CD4-positive, alpha-beta T cell treated with Interleukin-21 for 1 hour (primary cell): ENCODE data around the gene RAPSN.

ENCODE experiments used
- DNase-seq: peaks from one replicate; pipeline ENCODE4 v3.0.0-alpha.2; 2020

Gene RAPSN

DNA sequence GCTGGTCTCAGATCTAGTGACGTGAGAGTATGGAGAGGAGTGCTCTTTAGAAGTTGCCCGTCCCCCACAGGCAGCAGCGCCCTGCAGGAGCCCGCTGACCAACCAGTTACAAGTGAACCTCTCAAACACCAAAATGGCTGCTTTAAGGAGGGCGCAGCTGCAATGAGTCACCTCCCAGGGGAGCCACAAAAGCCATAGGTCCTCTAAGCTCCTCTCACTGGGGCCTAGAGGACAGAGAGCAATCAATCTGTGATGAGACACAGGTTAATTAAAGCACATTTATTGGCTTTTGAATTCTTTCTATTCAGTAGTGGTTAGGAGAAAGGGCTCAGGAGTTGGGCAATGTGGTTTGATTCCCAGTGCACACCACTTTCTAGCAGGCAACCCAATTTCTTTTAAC, 15.5 kb upstream of the RAPSN start:
- DNase-seq: no peak

DNA sequence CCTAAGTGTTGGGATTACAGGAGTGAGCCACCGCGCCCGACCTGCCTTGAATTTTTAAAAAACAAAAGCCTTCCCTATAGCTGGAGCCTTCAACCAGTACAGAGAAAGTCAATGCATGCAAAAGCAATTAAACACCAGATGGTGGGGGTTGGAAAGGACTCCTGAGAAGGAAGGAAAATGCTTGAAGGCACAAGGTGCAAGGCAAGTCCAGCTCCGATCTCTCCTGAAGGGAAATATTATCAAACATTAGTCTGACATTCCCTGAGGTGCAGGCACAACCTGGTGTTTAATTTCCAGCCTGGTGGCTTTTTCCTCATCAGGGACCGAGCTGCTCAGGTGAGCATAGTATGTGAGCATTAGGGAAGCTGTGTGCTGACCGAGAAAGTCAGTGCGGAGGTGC, 12.9 kb upstream of the RAPSN start:
- DNase-seq: no peak

DNA sequence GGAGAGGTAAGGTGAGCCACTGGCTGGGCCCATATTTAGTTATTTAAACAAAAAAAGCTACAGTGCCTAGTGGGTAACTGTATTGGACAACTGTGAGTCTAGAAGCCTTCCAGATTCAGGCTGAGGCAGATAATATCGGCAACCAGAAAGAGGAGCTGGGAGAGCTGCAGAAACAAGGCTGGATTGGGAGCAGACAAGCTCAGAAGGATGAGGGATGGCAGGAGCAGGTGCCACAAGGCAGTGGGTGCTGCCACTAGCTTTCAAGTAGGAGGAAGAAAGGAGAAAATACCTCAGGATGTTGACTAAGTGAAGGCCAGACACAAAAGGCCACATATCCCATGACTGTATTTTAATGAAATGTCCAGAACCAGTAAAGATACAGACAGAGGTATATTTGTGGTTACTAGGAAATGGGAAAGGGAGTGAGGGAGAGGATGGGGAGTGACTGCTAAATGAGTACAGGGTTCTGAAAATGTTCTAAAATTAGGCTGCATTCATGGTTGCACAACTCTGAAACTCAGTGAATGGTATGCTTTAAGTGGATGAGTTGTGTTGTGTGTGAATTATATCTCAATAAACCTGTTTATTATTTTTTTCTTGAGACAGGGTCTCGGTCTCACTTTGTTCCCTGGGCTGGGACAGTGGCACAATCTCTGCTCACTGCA, 11.8 kb upstream of the RAPSN start:
- no peak for DNase-seq

DNA sequence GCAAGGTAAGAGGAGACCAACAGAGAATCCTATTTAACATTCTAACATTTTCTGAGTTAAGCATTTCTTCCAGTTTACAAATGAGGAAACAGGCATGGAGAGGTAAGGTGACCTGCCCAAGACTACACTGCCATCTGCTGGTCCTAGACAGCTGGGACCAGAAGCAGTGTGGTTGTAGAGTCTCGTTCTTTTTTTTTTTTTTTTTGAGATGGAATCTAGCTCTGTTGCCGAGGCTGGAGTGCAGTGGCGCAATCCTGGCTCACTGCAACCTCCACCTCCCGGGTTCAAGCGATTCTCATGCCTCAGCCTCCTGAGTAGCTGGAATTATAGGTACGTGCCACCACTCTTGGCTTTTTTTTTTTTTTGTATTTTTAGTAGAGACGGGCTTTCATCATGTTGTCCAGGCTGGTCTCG, 5.3 kb upstream of the RAPSN start:
- peak; percentile 78 for DNase-seq

DNA sequence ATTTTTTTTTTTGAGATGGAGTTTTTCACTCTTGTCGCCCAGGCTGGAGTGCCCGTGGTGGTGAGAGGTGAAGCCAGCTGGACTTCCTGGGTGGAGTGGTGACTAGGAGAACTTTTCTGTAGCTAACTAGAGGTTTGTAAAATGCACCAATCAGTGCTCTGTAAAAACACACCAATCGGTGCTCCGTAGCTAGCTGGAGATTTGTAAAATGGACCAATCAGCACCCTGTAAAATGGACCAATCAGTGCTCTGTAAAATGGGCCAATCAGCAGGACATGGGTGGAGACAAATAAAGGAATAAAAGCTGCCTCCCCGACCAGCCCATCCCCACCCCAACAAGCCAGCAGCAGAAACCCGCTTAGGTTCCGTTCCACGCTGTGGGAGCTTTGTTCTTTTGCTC, 4.4 kb upstream of the RAPSN start:
- peak; percentile 9 for DNase-seq

DNA sequence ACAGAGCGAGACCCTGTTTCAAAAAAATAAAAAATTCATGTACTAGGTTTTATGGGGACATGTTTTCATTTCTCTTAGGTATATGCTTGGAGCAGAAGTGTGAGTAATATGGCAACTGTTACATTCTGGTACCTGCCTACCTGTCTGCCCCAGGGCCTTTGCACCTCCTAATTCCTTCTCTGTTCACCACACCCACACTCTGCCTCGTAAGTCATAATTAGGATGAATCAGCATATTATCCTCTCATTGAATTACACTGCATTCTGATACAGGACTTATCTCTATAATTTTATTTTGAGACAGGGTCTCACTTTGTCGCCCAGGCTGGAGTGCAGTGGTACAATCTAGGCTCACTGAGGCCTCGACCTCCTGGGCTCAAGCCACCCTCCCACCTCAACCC, 3.1 kb upstream of the RAPSN start:
- no peak for DNase-seq

DNA sequence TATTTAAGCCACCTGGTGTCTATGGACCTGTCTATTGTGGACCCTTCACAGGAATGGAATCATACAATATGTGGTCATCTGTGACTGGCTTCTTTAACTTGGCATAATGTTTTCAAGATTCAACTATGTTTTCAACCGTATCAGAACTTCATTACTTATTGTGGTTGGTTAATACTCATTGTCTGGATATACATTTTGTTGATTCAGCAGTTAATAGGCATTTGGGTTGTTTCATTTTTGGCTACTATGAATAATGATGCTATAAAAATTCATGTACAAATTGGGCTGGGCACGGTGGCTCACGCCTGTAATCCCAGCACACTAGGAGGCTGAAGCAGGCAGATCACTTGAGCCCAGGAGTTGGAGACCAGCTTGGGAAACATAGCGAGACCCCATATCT, 2.5 kb upstream of the RAPSN start:
- no peak for DNase-seq

DNA sequence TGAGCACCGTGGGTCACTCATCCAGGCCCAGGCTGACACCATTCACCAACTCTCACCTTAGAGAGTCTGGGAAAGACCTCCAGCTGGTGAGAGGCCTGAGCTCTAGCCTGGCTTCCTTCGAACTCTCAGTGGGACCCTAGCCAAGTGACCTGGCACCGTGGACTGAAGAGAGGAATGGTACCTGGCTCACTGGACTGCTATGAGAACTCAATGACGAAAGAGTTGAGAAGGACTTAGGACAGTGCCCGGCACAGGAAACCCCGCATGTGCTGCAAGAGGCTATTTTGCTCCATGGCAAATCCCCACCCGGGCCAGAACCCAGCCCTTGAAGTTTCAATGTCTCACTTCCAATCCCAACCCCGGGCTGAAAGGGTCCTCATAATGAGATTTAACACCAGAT, 605 bp upstream of the RAPSN start:
- DNase-seq: no peak

DNA sequence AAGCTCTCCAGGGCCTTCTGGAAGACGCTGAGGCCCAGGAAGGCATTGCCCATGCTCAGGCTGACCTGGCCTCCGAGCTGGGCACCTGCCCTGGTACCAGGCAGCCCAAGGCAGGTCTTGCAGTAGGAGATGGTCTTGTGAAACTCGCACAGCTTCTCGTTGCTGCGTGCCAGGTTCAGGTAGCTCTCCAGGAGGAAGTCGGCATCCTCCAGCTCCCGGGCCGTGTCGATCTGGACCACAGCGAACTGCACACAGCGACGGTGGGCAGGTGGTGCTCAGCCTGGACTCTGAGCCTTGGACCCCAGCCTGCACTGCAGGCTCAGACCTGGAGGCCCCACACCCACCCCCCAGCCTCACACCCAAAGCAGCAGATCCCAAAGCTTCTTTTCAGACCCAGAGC, 1.0 kb downstream of the RAPSN start:
- no peak for DNase-seq

DNA sequence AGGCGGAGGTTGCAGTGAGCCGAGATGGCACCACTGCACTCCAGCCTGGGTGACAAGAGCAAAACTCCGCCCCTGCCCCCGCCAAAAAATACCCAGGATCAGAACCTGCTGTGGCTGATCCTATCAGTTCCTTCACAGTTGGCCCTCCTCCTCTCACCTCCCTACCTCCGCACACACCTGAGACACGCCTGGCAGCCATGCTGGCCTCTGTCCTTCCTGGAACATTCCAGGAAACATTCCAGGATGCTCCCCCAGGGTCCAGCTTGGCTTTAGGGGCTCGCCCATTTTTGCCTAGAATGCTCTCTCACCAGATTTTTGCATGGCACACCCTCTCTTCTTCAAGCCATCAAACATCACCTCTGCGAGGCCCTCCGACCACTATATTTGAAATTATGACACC, 2.1 kb downstream of the RAPSN start:
- DNase-seq: no peak

DNA sequence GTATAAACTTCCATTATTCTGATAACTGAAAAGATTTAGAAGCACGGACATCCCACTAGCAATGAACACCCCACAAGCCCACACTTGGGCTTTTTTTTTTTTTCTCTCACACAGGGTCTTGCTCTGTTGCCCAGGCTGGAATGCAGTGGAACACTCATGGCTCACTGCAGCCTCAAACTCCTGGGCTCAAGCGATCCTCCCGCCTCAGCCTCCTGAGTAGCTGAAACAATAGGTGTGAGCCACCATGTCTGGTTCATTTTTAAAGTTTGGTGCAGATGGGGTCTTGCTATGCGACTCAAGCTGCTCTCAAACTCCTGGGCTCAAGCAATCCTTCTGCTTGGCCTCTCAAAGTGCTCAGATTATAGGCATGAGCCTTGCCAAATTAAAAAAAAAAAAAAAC, 3.1 kb downstream of the RAPSN start:
- no peak for DNase-seq

DNA sequence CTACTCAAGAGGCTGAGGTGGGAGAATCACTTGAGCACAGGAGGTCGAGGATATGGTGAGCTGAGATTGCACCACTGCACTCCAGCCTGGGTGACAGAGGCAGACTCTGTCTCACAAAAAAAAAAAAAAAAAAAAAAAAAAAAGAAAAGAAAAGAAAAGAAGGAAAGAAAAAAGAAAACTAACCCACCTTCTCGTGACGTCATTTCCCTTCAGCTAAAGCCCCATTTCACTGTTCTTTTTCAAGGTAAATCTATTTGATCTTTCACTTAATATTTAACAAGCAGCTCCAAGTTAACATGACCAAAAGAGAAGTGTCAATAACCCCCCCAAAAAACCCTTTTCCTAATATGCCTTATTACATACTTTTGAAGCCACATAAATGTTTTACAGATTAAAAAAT, 5.1 kb downstream of the RAPSN start:
- DNase-seq: no peak

DNA sequence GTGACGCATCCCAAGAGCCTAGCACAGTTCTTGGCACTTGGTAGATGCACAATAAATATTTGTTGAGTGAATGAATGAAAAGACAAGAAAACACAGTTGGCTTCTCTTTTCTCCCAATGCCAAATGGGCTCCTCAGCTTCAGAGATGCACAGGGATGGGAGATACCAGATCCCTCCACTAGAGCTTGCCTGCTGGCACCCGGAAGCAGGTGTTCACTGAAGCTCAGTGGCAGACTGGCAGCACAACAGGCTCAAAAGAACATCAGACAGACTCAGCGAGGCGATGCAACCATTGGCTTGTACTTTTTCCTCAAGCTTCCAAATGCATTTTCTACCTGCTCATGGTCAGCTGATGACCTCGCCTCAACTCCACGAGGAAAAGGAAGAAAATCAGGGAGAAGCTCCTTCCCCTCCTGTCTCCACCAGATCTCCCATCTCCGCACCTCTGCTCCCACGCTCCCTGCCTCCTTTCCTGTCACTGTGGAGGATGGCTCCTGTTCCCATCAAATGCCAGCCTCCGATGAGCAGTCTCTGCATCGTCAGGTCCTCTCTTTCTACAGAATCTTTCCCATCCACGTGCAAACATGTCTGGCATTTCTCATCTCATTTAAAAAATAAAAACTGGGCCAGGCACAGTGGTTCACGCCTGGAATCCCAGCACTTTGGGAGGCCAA, 5.8 kb downstream of the RAPSN start:
- DNase-seq: no peak

DNA sequence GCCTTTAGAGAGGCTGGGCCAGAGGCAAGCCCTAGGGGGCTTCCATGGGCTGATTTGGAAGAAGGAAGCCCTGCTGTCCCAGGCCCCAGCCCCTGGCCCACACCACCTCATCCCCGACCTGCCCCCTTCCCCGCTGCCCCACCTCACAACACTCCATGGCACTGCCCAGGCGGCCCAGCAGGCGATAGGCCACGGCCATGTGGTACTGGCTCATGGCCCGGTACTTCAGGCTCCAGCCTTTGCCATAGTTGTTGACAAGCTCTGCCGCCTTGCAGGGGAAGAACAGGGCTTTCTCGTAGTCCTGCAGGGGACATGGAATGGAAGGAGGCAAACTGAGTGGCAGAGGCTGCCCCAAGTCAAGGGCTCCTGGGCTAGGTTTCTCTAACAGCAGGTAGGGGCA, 6.4 kb downstream of the RAPSN start:
- no peak for DNase-seq

DNA sequence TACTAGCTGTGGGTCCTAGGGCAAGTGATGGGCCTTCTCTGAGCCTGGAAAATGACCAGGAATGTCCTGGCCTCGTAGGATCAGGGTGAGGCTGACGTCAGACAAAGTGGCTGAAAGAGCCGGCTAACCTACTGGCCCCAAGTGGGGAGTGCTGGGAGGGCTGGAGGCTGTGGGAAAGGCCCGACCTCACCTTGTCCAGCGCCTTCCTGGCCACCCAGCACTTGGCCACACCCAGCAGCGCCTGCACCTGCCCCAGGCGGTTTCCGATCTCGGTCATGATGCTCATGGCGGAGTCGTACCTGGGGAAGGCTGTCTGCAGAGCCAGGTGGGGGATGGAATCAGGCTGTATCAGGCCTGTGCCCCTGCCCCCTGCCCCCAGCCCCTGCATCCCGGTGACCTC, 7.5 kb downstream of the RAPSN start:
- DNase-seq: no peak

DNA sequence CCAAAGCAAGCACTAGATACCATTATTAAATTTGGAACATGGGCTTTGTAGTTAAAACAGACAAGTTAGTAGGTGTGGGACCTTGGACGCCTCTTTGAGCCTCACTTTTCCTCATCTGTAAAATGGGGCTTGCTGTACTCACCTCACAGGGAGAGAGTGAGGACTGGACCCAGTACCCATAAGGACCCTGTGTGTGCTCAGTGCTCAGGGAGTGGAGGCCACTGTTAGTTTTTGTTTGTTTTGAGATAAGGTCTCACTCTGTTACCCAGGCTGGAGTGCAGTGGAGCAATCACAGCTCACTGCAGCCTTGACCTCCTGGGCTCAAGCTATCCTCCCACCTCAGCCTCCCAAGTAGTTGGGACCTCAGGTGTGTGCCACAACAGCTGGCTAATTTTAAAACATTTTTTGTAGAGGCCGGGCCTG, 8.9 kb downstream of the RAPSN start:
- DNase-seq: no peak

DNA sequence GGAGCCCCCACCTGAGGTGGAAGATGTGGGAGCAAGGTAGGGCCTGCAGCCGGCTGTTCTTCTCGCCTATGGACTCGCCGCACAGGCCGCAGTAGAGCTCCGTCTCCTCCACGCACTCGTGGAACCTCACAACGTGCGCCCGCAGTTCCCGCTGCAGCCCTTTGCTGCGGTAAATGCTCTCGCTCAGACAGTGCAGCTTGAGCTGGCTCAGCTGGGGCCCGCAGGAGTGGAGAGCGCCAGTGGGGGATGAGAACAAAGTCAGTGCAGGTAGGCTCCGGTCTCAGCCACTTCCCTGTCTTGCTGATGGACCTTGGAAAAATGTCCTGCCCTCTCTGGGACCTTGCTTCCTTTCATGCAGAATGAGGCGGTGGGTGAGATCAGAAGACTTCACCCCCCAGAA, 10.2 kb downstream of the RAPSN start:
- no peak for DNase-seq

DNA sequence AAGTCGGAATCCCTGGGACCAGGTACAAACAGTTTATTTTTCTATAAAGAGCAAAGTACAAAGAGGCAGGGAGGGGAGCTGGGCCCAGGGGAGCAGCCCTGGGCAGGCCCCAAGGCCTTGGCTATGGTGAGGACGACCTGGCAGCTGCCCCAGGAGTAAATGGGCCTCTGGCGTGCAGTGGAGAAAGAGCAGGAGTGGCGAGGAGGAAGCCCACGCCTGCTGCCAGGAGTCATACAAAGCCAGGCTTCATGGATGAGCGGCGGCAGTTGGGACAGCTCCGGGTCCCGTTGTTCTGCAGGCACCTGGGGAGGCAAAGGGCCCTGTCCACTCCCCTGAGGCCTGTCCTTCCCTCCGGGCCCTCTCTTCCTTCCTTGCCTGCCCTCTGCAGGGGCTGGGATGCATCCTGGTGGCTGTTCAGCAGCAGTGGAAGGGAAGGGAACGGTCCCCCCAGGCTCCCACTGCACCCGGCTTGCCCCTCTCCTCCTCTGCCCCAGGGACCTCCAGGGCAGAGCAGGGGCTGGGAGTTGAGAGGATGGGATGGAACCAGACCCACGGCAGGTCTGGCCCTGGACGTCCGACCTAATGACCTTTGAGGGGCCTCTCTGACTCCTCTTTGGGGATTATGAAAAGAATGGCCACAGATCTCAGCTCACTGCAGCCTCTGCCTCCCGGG, 11.1 kb downstream of the RAPSN start:
- no peak for DNase-seq

DNA sequence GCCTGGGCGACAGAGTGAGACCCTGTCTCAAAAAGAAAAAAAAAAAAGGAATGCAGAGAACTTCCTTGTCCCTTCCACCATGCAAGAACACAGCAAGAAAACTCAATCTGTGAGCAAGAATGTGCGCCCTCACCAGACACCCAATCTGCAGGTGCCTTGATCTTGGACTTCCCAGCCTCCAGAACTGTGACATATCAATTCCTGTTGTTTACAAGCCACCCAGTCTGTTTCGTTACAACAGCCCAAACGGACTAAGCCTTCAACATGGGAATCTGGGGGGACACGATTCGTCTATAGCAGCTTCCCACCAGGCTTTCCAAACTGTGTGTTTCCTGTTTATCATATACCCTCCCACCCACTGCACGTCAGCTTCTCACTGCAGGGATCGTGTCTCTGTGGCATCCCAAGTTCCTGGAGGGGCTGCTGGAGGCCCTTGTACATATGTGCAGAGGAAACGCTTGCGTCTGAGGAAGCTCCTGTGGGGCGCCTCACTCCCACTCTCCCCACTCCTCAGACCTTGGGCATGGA, 11.7 kb downstream of the RAPSN start:
- no peak for DNase-seq

DNA sequence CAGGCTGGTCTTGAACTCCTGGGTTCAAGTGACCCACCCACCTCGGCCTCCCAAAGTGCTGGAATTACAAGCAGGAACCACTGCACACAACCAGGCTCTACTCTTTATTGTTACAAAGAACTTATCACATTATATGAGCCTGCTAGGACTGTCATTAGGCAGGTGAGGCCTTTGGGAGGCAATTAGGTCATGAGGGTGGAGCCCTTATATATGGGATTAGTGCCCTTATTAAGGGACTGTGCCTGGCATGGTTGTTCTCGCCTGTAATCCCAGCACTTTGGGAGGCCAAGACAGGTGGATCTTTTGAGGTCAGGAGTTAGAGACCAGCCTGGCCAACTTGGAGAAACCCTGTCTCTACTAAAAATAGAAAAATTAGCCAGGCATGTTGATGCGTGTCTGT, 12.2 kb downstream of the RAPSN start:
- DNase-seq: no peak

DNA sequence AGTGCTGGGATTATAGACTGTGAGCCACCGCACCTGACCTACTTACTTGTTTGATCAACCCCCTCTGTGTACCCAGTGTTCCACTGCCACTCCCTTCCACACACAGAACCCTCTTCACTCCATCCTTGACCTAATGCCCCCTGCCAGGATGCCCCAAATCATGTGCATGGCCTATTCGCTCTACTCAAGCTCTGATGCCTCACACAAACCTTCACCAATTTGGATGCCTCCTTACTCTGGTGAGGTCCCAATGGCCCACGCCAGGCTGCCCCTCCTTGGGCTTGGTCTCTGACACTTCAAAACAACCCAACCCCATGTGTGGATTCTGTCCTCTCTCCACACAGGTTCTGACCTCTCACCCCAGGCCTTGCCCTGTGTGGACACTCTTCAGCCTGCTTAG, 13.2 kb downstream of the RAPSN start:
- DNase-seq: no peak

DNA sequence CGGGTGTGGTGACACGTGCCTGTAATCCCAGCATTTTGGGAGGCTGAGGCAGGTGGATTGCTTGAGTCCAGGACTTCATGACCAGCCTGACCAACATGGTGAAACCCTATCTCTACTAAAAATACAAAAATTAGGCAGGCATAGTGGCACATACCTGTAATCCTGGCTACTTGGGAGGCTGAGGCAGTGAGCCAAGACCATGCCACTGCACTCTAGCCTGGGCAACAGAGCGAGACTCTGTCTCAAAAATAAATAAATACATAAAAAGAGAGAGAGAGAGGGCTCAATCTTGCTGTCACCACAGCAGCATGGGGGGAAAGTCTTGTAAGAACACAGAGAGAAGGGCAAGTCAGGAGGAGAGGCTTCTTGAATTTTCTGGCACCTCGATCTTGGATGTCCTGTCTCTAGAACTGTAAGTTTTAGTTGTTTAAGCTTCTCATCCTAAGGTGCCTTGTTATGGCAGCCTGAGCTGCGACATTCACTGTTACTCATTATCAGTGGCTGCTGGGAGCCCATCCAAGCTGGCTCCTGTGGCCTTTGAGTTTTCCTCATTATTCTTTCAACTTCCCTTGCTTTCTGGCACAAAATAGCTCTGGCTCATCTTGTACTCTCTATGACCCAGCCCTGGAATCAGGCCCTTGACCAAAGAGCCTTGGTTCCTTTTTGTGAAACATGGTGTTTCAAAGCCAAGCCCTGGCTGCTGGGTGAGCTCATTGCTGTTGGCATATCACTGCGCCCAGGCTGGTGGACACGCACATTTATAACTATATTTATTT, 14.7 kb downstream of the RAPSN start:
- DNase-seq: no peak

DNA sequence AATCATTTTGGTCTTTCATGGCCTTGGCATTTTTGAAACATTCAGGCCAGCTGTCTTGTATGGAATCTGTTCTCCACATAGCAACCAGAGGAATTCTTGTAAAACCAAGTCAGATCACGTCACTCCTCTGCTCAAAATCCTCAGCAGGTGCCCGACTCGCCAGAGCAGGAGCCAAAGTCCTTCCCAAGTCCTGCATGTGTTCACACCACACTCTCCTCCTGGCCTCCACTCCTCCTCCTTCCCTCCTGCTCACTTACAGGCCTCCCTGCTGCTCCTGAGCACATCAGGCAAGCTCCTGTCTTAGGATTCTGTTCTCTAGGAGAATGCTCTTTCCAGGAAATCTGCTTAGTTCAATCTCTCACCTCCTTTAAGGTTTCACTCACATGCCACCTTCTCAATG, 15.8 kb downstream of the RAPSN start:
- DNase-seq: no peak
